HTERT RPE-1 (cell line): ENCODE measurements around the gene PRKX.
"Not testable (repeated sequence)": the region's sequence is repeated elsewhere in the genome, so short reads cannot be mapped to it uniquely, and the experiment has no call there.

Experiments
- in situ Hi-C: fragments of 300-500 bp; cut with MboI; formaldehyde crosslinking; loops from 4 replicates; pipeline ENCODE4 v1.14.3; 2020; ENCODE audit warnings: low sequenced_read_pairs

PRKX gene

GRCh38 chrX:3663576-3664250 is 49.7 kb downstream of the PRKX start:
- in situ Hi-C loops: not testable (repeated sequence)

DNA sequence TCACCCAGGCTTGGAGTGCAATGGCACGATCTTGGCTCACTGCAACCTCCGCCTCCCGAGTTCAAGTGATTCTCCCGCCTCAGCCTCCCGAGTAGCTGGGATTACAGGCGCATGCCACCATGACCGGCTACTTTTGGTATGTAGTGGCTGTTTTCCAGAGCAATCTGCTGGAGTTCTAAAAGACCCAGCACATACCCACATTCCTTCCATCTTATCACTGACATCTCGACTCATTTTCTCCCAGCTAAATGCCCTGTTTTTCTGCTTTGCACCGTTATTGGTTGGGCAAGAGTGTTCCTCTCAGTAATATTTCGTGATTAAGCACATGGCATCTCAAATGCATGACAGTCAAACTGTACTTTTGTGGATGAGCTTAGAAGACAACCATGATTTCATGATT is 53.7 kb downstream of the PRKX start:
- in situ Hi-C loops: no loop called here

DNA sequence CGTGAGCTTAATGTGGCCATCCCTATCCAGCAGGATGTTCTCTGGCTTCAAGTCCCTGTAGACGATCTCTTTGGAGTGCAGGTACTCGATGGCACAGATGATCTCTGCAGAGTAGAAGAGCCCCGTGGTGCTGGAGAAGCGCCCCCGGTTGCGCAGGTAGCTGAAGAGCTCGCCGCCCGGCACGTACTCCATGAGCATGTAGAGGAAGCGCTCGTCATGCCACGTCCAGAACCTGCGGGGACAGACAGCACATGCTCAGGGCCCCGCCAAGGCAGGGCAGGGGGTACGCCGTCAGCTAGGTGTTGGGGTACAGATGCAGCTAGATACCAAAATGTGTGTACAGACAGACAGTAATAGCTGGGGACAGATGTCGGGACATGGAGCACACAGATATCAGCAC is 58.3 kb downstream of the PRKX start:
- in situ Hi-C loops: no loop called here

GRCh38 chrX:3653111-3653510 is 60.3 kb downstream of the PRKX start:
- in situ Hi-C loops: no loop called here

DNA sequence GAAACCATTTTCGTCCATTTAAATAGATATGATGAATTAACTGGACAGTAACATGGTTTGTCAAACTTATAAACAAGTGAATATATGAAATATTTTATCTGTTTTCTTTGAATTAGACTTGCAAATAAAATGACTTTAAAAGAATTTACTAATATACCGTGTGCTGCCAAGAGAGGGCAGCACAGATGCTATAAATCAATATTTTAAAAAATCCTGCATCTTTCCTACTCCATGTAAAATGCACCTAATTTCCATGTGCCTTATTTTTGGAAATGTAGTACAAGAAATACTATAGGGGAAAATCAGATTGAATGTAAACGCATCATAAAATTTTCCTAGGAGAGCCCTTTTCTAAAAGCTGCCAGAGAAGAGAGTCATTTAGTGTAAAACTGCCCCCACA is 62.2 kb downstream of the PRKX start:
- in situ Hi-C loops: no loop called here

- in situ Hi-C loops: no loop called here
These were observed 65.4 kb downstream of the PRKX start for GRCh38 chrX:3648084-3648483.

DNA sequence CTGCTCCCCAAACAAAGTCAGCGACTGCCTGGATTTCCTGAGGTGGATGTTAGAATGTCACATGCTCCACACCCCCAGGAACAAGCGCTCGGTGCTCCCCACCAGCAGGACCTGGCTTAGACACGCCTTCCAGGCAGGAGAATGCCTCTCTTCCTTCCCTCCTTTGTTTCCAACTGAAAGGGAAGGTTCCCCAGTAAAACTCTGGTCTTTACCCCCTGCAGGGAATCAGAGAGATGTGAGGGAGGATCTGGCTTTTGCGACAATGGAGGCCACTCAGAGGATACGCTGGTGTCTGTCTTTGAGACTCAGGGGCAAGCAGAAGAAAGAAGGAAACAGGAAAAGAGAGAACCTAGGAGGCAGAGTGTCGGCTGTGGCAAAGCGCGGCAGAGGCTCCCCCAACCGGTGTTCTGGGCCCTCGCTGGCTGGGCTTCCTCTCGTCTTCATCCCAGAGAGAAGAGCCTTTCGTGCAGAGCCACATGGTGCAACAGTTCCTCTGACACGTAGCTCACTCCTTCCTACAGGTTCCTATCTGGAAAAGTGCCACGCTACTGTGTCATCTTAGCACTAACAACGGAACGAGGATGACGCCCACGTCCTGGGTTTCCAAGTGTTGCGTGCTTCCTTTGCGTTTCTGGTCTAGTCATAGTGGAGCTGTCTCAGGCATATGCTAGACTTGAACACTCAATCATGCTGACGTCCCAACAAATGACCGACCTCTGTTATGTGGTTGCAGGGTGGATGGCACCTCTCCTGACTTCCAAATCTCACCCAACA is 73.4 kb downstream of the PRKX start:
- in situ Hi-C loops: not testable (repeated sequence)

GRCh38 chrX:3639236-3639635 is 74.2 kb downstream of the PRKX start:
- in situ Hi-C loops: no loop called here

- in situ Hi-C loops: no loop called here
These were observed 75.1 kb downstream of the PRKX start for GRCh38 chrX:3638280-3638873.

DNA sequence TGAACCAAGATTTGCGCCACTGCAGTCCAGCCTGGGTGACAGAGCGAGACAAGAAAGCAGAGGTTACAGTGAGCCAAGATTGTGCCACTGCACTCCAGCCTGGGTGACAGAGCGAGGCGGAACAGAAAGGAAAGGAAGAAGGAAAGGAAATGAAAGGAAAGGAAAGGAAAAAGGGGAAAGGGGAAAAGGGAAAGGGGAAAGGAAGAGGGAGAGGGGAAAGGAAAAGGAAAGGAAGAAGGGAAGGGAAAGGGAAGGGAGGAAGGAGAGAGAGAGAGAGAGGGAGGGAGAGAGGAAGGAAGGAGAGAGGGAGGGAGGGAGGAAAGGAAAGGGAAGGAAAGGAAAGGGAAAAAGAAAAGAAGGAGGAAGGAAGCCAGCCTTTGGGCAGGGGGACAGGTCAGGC is 76.6 kb downstream of the PRKX start:
- in situ Hi-C loops: no loop called here

DNA sequence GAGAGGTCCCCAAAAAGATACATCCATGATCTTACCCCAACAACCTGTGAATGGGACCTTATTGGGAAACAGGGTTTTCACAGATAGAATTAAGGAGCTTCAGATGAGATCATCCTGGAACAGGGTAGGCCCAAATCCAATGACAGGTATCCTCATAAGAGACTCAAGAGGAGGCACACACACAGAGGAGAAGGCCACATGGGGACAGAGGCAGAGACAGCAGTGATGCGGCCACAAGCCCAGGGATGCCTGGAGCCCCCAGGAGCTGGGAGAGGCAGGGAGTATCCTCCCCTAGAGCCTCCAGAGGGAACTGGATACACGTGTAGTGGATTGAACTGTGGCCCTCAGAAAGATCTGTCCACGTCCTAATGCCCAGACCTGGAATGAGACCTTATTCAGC is 82.3 kb downstream of the PRKX start:
- in situ Hi-C loops: no loop called here

DNA sequence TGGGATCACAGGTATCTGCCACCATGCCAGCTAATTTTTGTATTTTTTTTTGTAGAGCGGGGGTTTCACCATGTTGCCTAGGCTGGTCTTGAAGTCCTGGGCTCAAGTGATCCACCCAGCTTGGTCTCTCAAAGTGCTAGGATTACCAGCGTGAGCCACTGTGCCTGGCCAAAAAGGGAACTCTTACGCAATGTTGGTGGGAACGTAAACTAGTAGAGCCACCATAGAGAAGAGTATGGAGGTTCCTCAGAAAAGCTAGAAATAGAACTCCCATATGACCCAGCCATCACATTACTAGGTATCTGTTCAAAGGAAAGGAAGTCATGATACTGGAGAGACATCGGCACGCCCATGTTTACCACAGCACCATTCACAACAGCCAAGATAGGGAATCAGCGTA is 85.9 kb downstream of the PRKX start:
- in situ Hi-C loops: no loop called here

- in situ Hi-C loops: no loop called here
These were observed 92.0 kb downstream of the PRKX start for GRCh38 chrX:3621414-3621813.

DNA sequence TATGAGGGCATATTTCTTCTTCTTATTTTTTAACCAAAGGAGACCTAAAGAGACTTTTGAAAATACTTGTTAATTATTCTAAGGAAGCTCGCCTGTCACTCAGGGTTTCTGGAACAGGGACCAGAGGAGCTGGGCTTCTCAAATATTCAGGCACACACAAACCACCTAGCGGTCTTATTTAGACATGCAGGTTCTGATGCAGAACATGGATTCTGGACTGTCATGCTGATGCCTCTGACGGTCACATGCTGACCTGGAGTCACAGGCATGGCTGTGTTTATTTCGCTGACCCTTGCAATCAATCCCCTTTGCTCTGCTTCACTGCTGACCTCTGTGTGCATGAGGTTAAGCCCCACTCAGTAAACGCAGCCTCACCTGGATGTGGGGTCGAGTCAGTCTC is 101.7 kb downstream of the PRKX start:
- in situ Hi-C loops: not testable (repeated sequence)

DNA sequence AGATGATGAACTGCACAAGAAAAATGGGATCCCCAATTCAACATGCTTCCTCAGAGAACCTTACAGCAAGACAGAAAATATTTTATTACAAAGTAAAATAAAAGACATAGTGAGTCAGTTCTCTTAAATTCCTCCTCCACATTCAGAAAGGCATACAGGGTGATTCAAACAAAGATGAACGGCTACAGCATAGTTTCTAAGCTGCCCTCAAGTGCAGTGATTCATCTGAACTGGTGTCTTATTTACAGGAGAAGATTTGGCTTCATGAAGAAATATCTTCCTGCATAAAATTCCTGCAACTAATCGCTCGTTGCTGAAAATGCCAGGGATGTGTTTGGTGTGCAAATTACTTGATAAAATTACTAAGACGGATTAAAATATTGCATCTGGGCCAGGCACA is 103.6 kb downstream of the PRKX start:
- in situ Hi-C loops: no loop called here

GRCh38 chrX:3603026-3603661 is 110.3 kb downstream of the PRKX start:
- in situ Hi-C loops: no loop called here

DNA sequence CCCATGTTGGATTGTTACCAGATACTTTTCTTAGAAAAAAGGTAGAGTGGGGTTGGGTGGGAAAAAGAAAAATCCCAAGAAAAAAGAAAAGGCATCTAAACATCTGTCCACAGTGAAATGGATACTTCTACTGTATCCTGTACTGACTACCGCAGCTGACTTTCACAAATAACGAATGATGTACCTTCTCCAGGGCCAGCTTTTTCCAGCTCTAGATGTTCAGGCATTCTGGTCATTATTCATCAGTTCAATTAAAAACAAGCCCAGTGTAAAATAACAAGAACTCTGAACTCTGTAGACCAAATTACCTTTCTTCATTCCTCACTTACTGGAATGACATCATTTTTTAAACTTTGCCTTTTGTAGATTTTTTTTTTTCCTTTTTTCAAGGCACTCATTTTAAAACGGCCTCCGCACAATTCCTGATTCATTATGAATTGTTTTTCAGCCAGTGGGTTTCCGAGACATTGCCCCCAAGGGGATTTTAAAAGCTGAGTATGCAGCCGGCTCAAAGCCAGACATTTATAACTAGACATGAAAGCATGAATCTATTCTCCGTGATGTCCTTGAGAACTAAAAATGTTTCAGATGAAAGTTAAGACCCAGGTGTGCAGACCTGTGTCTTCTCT is 113.5 kb downstream of the PRKX start:
- in situ Hi-C loops: no loop called here

DNA sequence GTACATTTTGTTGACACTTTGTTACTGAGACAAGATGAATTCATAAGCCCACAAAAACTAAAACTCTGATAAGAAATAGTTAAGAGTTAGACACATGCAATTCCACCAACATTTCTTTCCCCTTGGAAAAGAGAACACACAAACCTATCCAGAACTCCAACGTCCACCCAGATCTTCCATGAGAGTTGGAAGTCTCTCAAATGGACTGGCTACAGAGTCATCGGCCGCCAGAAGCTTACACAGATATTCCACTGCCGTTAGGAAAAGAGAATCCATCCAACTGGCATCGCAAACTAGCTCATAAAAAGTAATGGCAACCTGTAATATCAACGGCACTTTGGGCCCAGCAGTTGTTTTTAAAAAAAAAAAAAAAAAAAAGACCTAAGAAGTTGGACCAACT is 114.7 kb downstream of the PRKX start:
- in situ Hi-C loops: no loop called here

GRCh38 chrX:3598046-3598605 is 115.3 kb downstream of the PRKX start:
- in situ Hi-C loops: no loop called here

GRCh38 chrX:3592184-3592583 is 121.3 kb downstream of the PRKX start:
- in situ Hi-C loops: no loop called here

DNA sequence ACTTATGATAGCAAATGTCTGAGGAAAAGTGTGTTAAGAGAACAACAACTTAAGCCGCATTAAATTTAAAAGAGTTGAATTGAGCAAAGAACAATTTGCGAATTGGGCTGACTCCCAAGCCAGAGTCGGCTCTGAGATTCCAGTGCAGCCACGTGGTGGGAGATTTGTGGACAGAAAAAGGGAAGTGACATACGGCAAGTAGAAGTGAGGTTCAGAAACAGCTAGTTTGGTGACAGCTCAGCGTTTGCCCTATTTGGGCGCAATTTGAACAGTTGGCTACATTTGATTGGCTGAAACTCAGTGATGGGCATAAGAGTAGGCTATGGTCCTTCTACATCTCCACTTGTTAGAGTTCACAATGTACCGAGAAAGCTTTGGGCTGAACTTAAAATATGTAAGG is 124.0 kb downstream of the PRKX start:
- in situ Hi-C loops: no loop called here
